ENCODE data around the gene AASDHPPT.

AASDHPPT gene

GRCh38 chr11:106086850-106087249 is 9.4 kb downstream of the AASDHPPT start:
- no peak for DNase-seq

GRCh38 chr11:106087815-106088435 is 10.5 kb downstream of the AASDHPPT start:
- peak; percentile 29 to 40 for DNase-seq

GRCh38 chr11:106088896-106089295 is 11.4 kb downstream of the AASDHPPT start:
- no peak for DNase-seq

- peak in 1 of 2 donors; percentile 8 for DNase-seq
These were observed 14.1 kb downstream of the AASDHPPT start for GRCh38 chr11:106091480-106092123.

- DNase-seq = no peak
These were observed 15.0 kb downstream of the AASDHPPT start for GRCh38 chr11:106092446-106092845.

- DNase-seq = no peak
These were observed 21.6 kb downstream of the AASDHPPT start for GRCh38 chr11:106098893-106099553.

GRCh38 chr11:106101370-106101769 is 23.9 kb downstream of the AASDHPPT start:
- no peak for DNase-seq

GRCh38 chr11:106101819-106102218 is 24.4 kb downstream of the AASDHPPT start:
- no peak for DNase-seq

GRCh38 chr11:106105986-106106385 is 28.5 kb downstream of the AASDHPPT start:
- no peak for DNase-seq

- DNase-seq = no peak
These were observed 44.3 kb downstream of the AASDHPPT start for GRCh38 chr11:106121570-106122320.

- DNase-seq = no peak
These were observed 50.1 kb downstream of the AASDHPPT start for GRCh38 chr11:106127604-106128003.

GRCh38 chr11:106128740-106129139 is 51.3 kb downstream of the AASDHPPT start:
- no peak for DNase-seq

GRCh38 chr11:106131998-106132397 is 54.5 kb downstream of the AASDHPPT start:
- DNase-seq = no peak

GRCh38 chr11:106132582-106133354 is 55.3 kb downstream of the AASDHPPT start:
- no peak for DNase-seq

- DNase-seq = no peak
These were observed 56.1 kb downstream of the AASDHPPT start for GRCh38 chr11:106133529-106133928.

GRCh38 chr11:106137061-106137460 is 59.6 kb downstream of the AASDHPPT start:
- DNase-seq = no peak

- DNase-seq = no peak
These were observed 60.3 kb downstream of the AASDHPPT start for GRCh38 chr11:106137758-106138157.

Data from stimulated activated CD4-positive, alpha-beta T cell treated with anti-CD3 and anti-CD28 coated beads, Interleukin-2, amount 100 ng/mL, for 48 hours (primary cell).